Testis (tissue), 3 donors: ENCODE results near the gene SMIM5. TPM values are rescaled to one million over a fixed set of nuclear protein-coding genes. Genes with fewer than 3 reads are reported as not detected.

Source experiments
- DNase-seq: peaks from one replicate; pipeline ENCODE4 v3.0.0-alpha.2; 2019
- H3K27ac ChIP-seq, 2 donors: fragments of 200-600 bp; sonication (generic); one replicate each; pipeline ENCODE4 v1.5.1; 2019
- H3K27me3 ChIP-seq: fragments of 200-600 bp; sonication (generic); one replicate; pipeline ENCODE4 v1.5.1; 2019
- H3K36me3 ChIP-seq: fragments of 200-600 bp; sonication (generic); one replicate; pipeline ENCODE4 v1.5.1; 2017; ENCODE audit warnings: low read depth; ENCODE audit errors: missing control alignments
- H3K4me1 ChIP-seq: fragments of 200-600 bp; sonication (generic); one replicate; pipeline ENCODE4 v1.5.1; 2019
- H3K4me3 ChIP-seq, 2 donors: fragments of 200-600 bp; sonication (generic); one replicate each; pipeline ENCODE4 v1.5.1; 2017 to 2019
- H3K9me3 ChIP-seq: fragments of 200-600 bp; sonication (generic); one replicate; pipeline ENCODE4 v1.5.1; 2017
- POLR2A ChIP-seq: fragments of 450-650 bp; IDR thresholded peaks from one replicate; pipeline ENCODE4 v1.6.1; 2017; ENCODE audit warnings: antibody characterized with exemption, mild to moderate bottlenecking, moderate library complexity
- WGBS, 2 donors: methylation state at CpG; one replicate each; pipeline ENCODE4 v1.1.5; 2018; 5-methylcytosine and 5-hydroxymethylcytosine counted together
- intact Hi-C: fragments of 100-400 bp; cut with DNase I; formaldehyde crosslinking; loops from one replicate; pipeline ENCODE4 v1.15.1; 2023; ENCODE audit warnings: low total_unique reads
- polyA plus RNA-seq: library from polyadenylated mRNA; stranded (reverse); fragments of 350-450 nt; fragmentation: Illumina TruSeq; extraction: RNeasy Lipid Tissue Mini Kit (QIAGEN cat#74804); gene quantifications from one replicate; pipeline ENCODE4 v1.2.3, GENCODE V29; 2014; ENCODE audit warnings: low read depth, low replicate concordance; ENCODE audit not compliant: insufficient read depth
- total RNA-seq, 2 donors: library from RNA; depleted of rRNA; stranded (reverse); fragments of >200 nt; gene quantifications; one replicate each; pipeline ENCODE4 v1.2.3, GENCODE V29; 2016
- TF ChIP-seq, protein P1 (sequence below), 3 experiments: fragments of 450-650 bp in 2 of 3; fragments of 200-600 bp in 1 of 3; sonication (generic) in 1 of 3; IDR thresholded peaks; one replicate each; pipeline ENCODE4 v1.5.1; 2016 to 2019; ENCODE audit warnings: antibody characterized with exemption in 3 of 3, mild to moderate bottlenecking in 2 of 3, moderate library complexity in 1 of 3

SMIM5 gene
- total and polyA plus RNA-seq, 3 donors from 2014 or later, result 1.9 to 2.0 (median 2.0) TPM

DNA sequence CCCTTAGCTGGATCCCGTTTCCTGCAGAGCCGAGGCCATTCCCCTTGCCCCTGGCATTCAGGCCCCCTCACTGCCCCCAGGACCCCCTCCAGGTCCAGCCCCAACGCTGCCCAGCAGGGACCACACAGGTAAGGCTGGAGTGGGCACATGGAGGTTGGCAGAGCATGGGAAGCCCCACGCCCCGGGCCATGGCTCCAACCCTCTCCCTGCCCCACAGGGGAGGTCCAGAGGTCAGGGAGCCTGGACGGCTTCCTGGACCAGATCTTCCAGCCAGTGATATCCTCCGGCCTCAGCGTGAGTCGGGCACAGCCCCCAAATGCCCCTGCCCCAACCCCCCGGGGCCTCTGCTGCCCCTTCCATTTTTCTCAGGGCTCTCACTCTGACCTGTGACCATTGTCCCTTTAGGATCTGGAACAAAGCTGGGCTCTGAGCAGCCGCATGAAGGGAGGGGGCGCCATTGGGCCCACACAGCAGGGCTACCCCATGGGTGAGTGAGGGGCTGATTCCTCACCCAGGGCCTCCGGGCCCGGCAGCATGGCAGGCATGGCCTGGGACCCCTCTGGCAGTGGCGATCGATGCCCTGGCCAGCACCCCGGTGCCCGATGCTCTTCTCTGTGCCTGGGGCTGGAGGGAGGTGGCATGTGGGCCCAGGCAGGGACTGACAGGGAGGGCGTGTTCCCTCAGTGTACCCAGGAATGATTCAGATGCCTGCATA, 18.5 kb upstream of the SMIM5 start:
- Histone ChIP-seq H3K27ac (no peak overlapping the region), H3K4me3 (no peak overlapping the region), H3K4me1 (no peaks in the 10 kb centered on the region), H3K9me3 (no peaks in the 10 kb centered on the region), H3K36me3 (no peaks in the 10 kb centered on the region), H3K27me3 (no peaks in the 10 kb centered on the region)
- intact Hi-C loops, result no loop called here
- no peak for TF ChIP-seq POLR2A
- TF ChIP-seq, protein P1, sequence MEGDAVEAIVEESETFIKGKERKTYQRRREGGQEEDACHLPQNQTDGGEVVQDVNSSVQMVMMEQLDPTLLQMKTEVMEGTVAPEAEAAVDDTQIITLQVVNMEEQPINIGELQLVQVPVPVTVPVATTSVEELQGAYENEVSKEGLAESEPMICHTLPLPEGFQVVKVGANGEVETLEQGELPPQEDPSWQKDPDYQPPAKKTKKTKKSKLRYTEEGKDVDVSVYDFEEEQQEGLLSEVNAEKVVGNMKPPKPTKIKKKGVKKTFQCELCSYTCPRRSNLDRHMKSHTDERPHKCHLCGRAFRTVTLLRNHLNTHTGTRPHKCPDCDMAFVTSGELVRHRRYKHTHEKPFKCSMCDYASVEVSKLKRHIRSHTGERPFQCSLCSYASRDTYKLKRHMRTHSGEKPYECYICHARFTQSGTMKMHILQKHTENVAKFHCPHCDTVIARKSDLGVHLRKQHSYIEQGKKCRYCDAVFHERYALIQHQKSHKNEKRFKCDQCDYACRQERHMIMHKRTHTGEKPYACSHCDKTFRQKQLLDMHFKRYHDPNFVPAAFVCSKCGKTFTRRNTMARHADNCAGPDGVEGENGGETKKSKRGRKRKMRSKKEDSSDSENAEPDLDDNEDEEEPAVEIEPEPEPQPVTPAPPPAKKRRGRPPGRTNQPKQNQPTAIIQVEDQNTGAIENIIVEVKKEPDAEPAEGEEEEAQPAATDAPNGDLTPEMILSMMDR (IDR thresholded peaks at IDR 0.05), result no peak
- WGBS, 2 donors, result 93 to 96% methylated on average over 5 to 14 of the region's 19 CpGs
- no peak for DNase-seq

DNA sequence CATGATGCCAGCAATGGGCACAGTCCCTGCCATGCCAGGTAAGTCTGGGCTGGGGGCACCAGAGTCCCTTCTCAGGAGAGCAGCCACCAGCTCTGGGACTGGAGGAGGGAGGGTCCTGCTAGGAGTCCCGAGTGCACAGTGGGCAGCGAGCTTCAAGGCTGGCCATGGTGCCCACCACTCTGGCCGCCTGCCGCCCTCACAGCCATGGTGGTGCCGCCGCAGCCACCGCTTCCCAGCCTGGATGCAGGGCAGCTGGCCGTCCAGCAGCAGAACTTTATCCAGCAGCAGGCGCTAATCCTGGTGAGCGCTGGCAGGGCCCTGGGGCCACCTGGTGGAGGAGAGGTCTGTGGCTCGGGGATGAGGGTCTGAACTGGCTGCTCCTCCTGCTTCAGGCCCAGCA, 17.9 kb upstream of the SMIM5 start:
- no peak overlapping the region for H3K27ac ChIP-seq
- no peaks in the 10 kb centered on the region for H3K9me3 ChIP-seq
- no peak for TF ChIP-seq POLR2A
- TF ChIP-seq, protein P1 (IDR thresholded peaks at IDR 0.05), result no peak
- DNase-seq, result no peak
- no peak overlapping the region for H3K4me3 ChIP-seq
- WGBS, 2 donors, result 87 to 90% methylated on average over 3 to 8 of the region's 11 CpGs
- no peaks in the 10 kb centered on the region for H3K36me3 ChIP-seq
- H3K27me3 ChIP-seq, result no peaks in the 10 kb centered on the region
- no peaks in the 10 kb centered on the region for H3K4me1 ChIP-seq
- intact Hi-C loops, result no loop called here

DNA sequence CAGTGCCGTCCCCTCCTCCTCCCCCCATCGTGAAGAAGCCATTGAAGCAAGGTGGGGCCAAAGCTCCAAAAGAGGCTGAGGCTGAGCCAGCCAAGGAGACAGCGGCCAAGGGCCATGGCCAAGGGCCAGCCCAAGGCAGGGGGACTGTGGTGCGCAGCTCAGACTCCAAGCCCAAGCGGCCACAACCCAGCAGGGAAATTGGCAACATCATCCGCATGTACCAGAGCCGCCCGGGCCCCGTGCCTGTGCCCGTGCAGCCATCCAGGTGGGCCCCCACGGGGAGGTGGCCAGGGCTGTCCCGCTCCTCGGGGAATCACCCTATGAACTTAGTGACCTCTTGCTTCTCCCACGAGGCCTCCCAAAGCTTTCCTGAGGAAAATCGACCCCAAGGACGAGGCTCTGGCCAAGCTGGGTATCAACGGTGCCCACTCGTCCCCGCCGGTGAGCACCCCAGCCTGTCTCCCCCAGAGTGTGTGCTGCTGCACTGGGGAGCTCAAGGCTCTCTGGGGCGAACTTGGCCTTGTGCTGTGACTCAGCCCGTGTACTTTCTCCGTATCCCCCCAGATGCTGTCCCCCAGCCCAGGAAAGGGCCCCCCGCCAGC, 16.6 kb upstream of the SMIM5 start:
- H3K9me3 ChIP-seq, result no peaks in the 10 kb centered on the region
- 90 to 92% methylated on average over 16 to 24 of the region's 24 CpGs for WGBS, 2 donors
- intact Hi-C loops, result no loop called here
- no peaks in the 10 kb centered on the region for H3K27me3 ChIP-seq
- no peaks in the 10 kb centered on the region for H3K36me3 ChIP-seq
- H3K4me1 ChIP-seq, result no peaks in the 10 kb centered on the region
- no peak for DNase-seq
- no peak overlapping the region for H3K4me3 ChIP-seq
- no peak for TF ChIP-seq POLR2A
- TF ChIP-seq, protein P1 (IDR thresholded peaks at IDR 0.05), result no peak
- no peak overlapping the region for H3K27ac ChIP-seq

DNA sequence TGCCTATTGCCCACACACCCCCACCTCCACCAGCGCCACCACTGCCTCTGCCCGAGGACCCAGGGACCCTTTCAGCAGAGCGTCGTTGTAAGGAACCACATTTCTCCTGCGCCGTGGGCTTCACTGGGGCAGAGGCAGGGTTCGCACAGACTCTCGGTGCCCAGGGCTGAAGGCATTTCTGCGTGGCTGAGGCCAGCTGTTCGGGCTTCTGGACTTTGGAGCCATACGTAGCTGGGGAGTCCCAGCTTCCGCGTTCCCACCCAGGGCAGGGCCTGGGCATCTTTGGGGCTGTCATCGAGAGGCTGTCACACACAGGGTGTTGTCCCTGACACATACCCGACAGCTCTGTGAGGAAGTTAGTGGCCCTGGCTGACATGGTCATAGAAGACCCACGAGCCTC, 16.0 kb upstream of the SMIM5 start:
- intact Hi-C loops, result no loop called here
- Histone ChIP-seq H3K4me1 (no peaks in the 10 kb centered on the region), H3K27ac (no peak overlapping the region), H3K4me3 (no peak overlapping the region), H3K9me3 (no peaks in the 10 kb centered on the region), H3K27me3 (no peaks in the 10 kb centered on the region), H3K36me3 (no peaks in the 10 kb centered on the region)
- WGBS, 2 donors, result 86 to 97% methylated on average over 6 to 16 of the region's 16 CpGs
- no peak for DNase-seq
- TF ChIP-seq POLR2A, result no peak
- TF ChIP-seq, protein P1 (IDR thresholded peaks at IDR 0.05), result no peak

DNA sequence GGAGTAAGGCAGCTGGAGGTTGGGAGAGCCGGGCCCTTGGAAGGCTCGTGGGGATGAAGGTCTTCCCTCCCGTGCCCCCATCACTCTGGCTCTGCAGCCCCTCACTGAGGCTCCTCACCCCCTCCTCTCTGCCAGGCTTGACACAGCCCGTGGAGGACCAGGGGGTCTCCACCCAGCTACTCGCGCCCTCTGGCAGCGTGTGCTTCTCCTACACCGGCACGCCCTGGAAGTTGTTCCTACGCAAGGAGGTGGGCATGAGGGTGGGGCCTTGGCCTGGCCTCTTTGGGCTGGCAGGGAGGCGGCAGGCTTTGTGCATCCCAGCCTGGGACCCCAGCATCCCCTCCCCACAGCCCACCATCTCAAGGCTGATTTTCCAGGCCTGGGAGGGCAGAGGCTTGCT, 15.6 kb upstream of the SMIM5 start:
- TF ChIP-seq, protein P1 (IDR thresholded peaks at IDR 0.05), result no peak
- TF ChIP-seq POLR2A, result no peak
- no peak for DNase-seq
- Histone ChIP-seq H3K9me3 (no peaks in the 10 kb centered on the region), H3K4me3 (no peak overlapping the region), H3K27me3 (no peaks in the 10 kb centered on the region), H3K27ac (no peak overlapping the region), H3K4me1 (no peaks in the 10 kb centered on the region), H3K36me3 (no peaks in the 10 kb centered on the region)
- intact Hi-C loops, result no loop called here
- 30 to 93% methylated on average over 2 to 11 of the region's 11 CpGs for WGBS, 2 donors
